ENCODE data around the gene B3GLCT.

The B3GLCT gene

GRCh38 chr13:31182987-31183386, 16.8 kb upstream of the B3GLCT start:
- no peak overlapping the region for H3K4me3 ChIP-seq (ENCODE audit: low read depth, low read length)
- no peak for DNase-seq (ENCODE audit: low read depth)
- TF ChIP-seq CTCF (IDR thresholded peaks at IDR 0.05; ENCODE audit: low read depth, low read length, missing control alignments): no peak

GRCh38 chr13:31184451-31184850, 15.3 kb upstream of the B3GLCT start:
- no peak for DNase-seq (ENCODE audit: low read depth)
- TF ChIP-seq CTCF (IDR thresholded peaks at IDR 0.05; ENCODE audit: low read depth, low read length, missing control alignments): no peak
- no peak overlapping the region for H3K4me3 ChIP-seq (ENCODE audit: low read depth, low read length)

GRCh38 chr13:31184981-31185645, 14.7 kb upstream of the B3GLCT start:
- no peak for TF ChIP-seq CTCF (IDR thresholded peaks at IDR 0.05; ENCODE audit: low read depth, low read length, missing control alignments)
- no peak for DNase-seq (ENCODE audit: low read depth)
- H3K4me3 ChIP-seq (ENCODE audit: low read depth, low read length): no peak overlapping the region

- no peak for TF ChIP-seq CTCF (IDR thresholded peaks at IDR 0.05; ENCODE audit: low read depth, low read length, missing control alignments)
- H3K4me3 ChIP-seq (ENCODE audit: low read depth, low read length): no peak overlapping the region
- no peak for DNase-seq (ENCODE audit: low read depth)
These were observed 8.0 kb upstream of the B3GLCT start for GRCh38 chr13:31191748-31192147.

GRCh38 chr13:31192306-31192705, 7.5 kb upstream of the B3GLCT start:
- H3K4me3 ChIP-seq (ENCODE audit: low read depth, low read length): no peak overlapping the region
- TF ChIP-seq CTCF (IDR thresholded peaks at IDR 0.05; ENCODE audit: low read depth, low read length, missing control alignments): no peak
- no peak for DNase-seq (ENCODE audit: low read depth)

- no peak for DNase-seq (ENCODE audit: low read depth)
- no peak overlapping the region for H3K4me3 ChIP-seq (ENCODE audit: low read depth, low read length)
- no peak for TF ChIP-seq CTCF (IDR thresholded peaks at IDR 0.05; ENCODE audit: low read depth, low read length, missing control alignments)
These were observed 4.2 kb upstream of the B3GLCT start for GRCh38 chr13:31195616-31196015.

GRCh38 chr13:31196992-31197391, 2.8 kb upstream of the B3GLCT start:
- TF ChIP-seq CTCF (IDR thresholded peaks at IDR 0.05; ENCODE audit: low read depth, low read length, missing control alignments): no peak
- no peak for DNase-seq (ENCODE audit: low read depth)
- H3K4me3 ChIP-seq (ENCODE audit: low read depth, low read length): no peak overlapping the region
